ENCODE measurements around the gene DTWD1. TPM values are rescaled to one million over a fixed set of nuclear protein-coding genes. Genes with fewer than 3 reads are reported as not detected.

Gene DTWD1
- polyA plus RNA-seq, 1 donor: 23.2 TPM

Other genes starting within 250 kb of the DTWD1 start
- gene FGF7, start 197.8 kb upstream of the DTWD1 start, polyA plus RNA-seq: 15.9 TPM
- gene FAM227B, start 230 bp upstream of the DTWD1 start, polyA plus RNA-seq: 8.4 TPM